GM12864 (cell line): ENCODE data around the gene EML5.

Experiments used
- DNase-seq: peaks from one replicate; pipeline ENCODE4 v3.0.0-alpha.2; 2011; ENCODE audit warnings: low read depth
- H3K4me3 ChIP-seq: 2 replicates; pipeline ENCODE4 v1.5.1; 2011; ENCODE audit warnings: mild to moderate bottlenecking, low read depth, low read length, control low read depth
- TF ChIP-seq, protein P1 (sequence below): IDR thresholded peaks from 2 replicates; pipeline ENCODE4 v1.5.1; 2011; ENCODE audit warnings: low read depth, mild to moderate bottlenecking, moderate library complexity, low read length, control low read depth, inconsistent platforms; ENCODE audit errors: missing control alignments

EML5 gene

DNA sequence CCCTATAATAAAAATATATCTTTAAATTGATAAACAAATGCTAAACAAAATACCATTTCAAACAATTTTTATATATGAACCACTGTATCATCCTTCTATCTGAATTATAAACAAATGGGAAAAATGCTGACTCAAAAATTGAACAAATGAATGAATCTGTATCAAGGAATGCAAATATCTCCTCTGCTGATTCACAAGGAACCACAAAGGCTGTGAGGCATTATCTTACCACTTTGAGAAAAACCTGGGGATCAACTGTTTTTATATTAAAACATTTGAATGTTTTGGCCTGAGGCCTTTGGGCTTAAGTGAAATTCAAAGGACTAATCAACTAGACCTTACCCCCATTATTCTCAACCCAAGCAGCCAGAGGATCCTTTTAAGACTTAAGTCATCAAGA, 86.3 kb downstream of the EML5 start:
- no peak overlapping the region for H3K4me3 ChIP-seq
- TF ChIP-seq, protein P1, sequence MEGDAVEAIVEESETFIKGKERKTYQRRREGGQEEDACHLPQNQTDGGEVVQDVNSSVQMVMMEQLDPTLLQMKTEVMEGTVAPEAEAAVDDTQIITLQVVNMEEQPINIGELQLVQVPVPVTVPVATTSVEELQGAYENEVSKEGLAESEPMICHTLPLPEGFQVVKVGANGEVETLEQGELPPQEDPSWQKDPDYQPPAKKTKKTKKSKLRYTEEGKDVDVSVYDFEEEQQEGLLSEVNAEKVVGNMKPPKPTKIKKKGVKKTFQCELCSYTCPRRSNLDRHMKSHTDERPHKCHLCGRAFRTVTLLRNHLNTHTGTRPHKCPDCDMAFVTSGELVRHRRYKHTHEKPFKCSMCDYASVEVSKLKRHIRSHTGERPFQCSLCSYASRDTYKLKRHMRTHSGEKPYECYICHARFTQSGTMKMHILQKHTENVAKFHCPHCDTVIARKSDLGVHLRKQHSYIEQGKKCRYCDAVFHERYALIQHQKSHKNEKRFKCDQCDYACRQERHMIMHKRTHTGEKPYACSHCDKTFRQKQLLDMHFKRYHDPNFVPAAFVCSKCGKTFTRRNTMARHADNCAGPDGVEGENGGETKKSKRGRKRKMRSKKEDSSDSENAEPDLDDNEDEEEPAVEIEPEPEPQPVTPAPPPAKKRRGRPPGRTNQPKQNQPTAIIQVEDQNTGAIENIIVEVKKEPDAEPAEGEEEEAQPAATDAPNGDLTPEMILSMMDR: no peak
- DNase-seq: no peak

DNA sequence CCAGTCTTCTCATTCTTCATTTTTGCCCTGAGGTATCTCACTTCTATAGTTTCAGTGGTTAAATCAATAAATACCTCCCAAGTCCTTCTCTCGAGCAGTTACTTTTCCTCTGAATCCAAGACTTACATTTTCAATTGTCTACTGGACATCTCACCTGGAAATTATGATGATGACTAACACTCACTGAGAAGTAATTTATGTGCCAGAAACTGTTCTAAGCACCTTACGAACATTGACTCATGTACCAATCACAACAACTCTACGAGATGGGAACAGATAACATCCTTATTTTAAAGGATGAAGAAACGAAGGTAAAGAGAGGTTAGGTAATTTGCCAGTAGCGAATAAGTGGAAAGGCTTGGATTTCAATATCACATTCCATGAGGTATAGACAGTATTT, 94.1 kb downstream of the EML5 start:
- TF ChIP-seq, protein P1: no peak
- no peak overlapping the region for H3K4me3 ChIP-seq
- DNase-seq: no peak

DNA sequence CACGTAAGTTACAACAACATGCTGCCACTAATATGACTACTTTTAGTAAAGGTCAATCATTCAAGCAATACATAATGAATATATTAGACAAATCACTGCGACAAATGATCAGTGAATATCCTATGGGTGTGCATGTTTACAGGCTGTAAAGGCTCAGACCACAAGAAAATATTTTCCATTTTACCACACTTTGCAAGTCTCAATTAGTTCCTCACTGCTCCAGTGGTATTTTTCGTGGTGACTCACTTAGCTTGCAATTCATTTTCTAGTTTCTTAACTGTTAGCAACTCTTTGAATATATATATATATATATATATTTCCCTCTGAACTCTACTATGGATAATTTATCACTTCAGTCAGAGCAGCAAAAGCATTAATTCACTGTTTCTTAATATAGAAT, 96.9 kb downstream of the EML5 start:
- TF ChIP-seq, protein P1: no peak
- DNase-seq: no peak
- H3K4me3 ChIP-seq: no peak overlapping the region

DNA sequence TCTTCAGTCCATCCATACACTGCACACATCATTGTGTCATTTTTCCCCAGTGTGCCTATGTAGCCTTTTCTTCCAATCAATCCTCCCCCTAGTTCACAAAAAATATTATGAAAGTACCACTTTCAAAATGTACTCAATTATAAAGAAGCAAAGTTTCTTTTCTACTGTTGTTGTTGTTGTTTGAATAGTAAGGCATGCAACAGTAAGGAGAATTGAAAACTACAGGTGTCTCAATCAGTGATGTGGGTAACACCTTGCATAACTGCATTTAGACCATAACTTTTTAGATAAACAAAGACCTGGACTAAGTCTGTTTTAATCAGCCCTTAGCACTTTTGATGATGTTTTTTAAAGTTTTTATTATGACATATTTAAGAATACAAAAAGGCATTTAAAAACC, 104.4 kb downstream of the EML5 start:
- H3K4me3 ChIP-seq: no peak overlapping the region
- DNase-seq: no peak
- TF ChIP-seq, protein P1: no peak

DNA sequence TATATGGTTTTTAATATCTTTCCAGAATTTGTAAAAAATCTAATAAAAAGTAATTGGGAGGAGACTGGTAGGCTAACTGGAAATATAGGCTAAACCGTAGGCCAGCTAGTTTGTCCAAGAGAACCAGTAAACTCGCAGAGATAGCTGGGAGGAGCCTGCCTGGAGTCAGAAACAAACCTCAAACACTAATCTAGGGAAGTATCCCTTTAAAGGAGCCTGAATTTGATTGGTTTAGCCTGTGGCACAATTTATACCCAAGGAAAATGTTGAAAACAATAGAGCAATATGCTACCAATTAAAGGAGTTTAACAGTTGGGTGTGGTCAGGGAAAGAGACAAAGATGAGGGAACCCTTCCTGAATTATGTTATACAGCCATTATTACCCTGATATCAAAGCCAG, 109.6 kb downstream of the EML5 start:
- H3K4me3 ChIP-seq: no peak overlapping the region
- TF ChIP-seq, protein P1: no peak
- no peak for DNase-seq

DNA sequence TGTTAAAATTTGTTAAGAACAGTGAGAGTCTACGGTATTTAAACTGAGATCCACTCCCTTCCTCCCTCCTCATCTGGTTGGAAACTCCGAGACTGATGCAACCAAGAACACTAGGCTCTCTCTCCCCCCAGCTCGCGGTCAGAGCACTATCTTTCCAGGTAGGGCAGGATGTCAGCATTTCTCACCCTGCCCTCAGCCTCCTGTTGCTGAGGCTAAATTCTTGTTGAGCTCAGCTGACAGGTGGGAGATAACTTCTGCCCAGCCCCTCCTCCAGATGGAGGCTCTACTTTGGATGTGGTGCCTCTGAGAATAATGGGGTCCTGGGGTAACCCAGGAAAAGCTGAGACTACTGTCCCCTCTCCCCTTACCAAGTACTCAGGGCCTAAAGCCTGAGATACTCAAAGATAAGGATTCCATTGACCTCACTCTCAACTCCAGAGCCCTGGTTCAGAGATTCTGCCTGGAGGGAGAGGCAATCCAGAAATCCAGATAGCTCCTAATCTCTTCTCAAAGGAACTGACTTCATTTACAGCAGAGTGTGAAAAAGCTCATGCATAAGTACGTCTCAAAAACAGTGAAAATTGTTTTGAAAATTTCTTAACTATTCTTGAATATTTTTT, 110.1 kb downstream of the EML5 start:
- TF ChIP-seq, protein P1: no peak
- no peak for DNase-seq

DNA sequence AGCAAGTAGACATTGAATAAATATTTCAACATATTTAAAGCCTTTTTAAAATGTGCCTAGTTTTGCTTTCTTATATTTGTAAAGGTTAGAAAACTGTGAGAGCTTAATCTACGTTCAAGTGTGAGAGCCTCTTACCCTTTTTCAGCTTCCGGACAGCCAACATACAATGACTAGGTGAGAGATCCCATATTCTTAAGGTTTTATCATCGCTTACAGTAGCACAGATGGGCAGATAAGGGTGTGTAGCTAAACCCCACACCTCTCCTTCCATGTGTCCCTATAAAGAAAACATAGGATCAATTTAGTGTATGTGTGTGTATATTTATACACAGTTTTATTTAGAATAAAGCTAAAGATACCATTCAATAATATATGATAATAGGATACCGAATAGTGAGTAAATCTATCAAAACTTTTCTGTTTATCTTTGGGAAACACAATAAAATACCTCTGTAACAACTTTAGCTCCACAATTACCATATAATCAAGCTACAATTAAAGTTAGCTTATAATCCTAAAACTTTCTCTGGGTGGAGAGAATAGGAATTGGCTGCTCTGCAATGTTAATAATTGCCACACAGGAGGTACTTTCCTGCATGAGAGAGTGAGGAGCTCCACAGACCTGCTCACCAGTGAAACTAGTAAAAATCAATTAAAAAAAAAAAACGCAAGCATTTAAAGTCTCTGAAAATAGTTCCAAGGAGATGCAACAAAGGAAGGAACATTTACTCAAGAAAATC, 110.8 kb downstream of the EML5 start:
- TF ChIP-seq, protein P1: no peak
- no peak for DNase-seq
- H3K4me3 ChIP-seq: no peak overlapping the region

More for the DNA sequence above, 110.1 kb downstream of the EML5 start:
- H3K4me3 ChIP-seq: no peak overlapping the region
